GM18520 (cell line): ENCODE measurements around the gene ZKSCAN5.

Source experiments
- ATAC-seq: cut with Tn5 transposase; IDR thresholded peaks from one replicate; pipeline ENCODE4 v1.9.1; 2021; ENCODE audit not compliant: unreplicated experiment

The ZKSCAN5 gene

GRCh38 chr7:99504603-99505323 lies at the start of gene ZKSCAN5:
Gene ZKSCAN5, plus strand, starts transcription at chr7:99504662. Its CDS starts 1,383 bp downstream, at chr7:99506045.
- peak; percentile 64 for ATAC-seq

DNA sequence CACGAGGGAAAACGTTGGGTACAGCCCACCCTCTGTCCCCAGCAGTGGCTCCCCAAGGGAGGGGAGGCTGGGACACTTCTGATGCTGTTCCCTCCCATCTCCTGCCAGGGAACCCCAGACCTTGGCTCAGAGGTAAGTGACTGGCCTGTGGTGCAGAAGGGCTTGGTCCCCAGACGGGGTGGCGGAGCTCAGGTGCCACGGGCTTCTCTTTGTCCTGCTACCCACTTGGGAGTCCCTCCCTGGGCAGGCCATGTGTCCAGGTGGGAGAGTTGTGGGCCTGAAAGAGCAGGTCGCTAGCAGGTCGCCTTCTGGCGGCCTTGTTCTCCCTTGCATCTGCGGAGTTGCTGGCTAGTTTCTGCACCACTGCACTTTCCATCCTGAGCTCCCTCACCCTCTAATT lies 48.6 kb upstream of the ZKSCAN5 start:
- ATAC-seq: no peak

DNA sequence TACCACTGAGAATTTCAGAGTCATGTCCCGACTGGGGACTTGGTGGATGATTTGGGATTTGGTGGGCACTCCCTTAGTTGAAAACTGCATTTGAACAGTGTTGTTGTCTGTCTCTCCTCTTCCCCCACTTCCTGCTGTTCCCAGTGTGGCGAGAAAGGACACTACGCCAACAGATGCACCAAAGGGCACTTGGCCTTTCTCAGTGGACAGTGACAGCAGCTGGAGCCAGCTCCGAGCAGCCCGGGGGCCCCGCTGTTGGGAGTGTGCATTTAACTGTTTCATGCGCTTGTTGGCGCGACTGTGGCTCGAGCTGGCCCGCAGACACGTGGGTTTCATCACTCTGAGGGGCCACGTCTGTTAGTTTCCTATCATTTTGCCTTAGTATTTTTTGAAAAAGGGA lies 48.2 kb upstream of the ZKSCAN5 start:
- ATAC-seq: no peak

- ATAC-seq: no peak
Measured at GRCh38 chr7:99457050-99457649, 47.3 kb upstream of the ZKSCAN5 start.

DNA sequence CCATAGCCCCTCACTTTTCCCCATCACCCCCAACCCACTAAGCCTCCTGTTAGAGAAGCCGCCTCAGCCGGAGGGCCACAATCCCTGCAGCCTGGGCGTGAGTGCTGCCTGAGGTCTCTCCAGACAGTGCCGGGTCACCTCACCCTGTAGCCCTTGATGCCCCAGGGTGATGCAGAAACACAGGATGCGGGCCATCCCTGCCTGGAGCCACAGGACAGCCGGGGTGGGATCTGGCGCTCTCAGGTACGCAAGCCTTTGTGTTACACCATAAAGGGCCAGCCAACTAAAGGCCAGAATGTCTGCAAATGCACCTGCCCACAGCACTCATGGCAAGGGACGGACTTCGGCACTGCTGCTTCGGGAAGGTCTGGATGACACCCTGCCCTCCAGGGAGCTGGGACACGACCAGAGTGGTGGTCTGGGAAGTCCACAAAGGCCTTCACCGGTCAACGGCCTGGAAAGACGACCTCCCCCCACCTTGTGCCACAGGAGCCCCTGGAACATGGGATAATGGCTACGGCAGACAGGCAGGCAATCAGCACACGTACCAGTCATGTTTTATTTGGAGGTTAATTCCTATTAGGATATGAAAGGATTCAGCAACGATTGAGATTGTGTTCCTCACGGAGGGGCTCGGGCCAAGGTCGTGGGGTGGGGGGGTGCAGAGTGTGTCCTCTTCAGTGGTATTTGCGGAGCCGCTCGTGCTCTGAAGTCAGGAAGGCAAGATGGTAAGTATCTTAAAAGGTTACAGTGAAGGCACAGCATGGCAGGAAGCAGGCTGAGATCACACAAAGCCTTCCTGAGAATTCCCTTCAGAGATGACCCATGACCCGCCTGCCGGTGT lies 46.6 kb upstream of the ZKSCAN5 start:
- ATAC-seq: no peak

GRCh38 chr7:99459087-99459486 lies 45.4 kb upstream of the ZKSCAN5 start:
- ATAC-seq: no peak

- ATAC-seq: no peak
Measured at GRCh38 chr7:99460651-99461050, 43.8 kb upstream of the ZKSCAN5 start.

DNA sequence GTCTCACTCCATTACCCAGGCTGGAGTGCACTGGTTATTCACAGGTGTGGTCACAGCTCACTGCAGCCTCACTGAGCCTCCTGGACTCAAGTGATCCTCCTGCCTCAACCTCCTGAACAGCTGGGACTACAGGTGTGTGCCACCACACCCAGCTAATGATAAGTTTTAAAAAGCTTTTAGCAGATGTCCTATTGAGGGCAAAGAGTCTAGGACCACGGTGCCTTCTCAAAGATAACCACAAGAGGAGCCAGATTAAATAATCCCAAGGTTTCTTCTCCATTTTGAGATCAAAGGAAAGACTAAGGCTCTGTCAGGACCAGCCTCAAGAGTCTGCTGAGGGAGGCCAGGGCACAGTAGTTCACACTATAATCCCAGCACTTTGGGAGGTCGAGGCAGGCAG lies 43.2 kb upstream of the ZKSCAN5 start:
- ATAC-seq: no peak

- ATAC-seq: no peak
Measured at GRCh38 chr7:99465421-99465768, 39.1 kb upstream of the ZKSCAN5 start.

- no peak for ATAC-seq
Measured at GRCh38 chr7:99468336-99468918, 36.0 kb upstream of the ZKSCAN5 start.

- no peak for ATAC-seq
Measured at GRCh38 chr7:99469381-99470065, 34.9 kb upstream of the ZKSCAN5 start.

DNA sequence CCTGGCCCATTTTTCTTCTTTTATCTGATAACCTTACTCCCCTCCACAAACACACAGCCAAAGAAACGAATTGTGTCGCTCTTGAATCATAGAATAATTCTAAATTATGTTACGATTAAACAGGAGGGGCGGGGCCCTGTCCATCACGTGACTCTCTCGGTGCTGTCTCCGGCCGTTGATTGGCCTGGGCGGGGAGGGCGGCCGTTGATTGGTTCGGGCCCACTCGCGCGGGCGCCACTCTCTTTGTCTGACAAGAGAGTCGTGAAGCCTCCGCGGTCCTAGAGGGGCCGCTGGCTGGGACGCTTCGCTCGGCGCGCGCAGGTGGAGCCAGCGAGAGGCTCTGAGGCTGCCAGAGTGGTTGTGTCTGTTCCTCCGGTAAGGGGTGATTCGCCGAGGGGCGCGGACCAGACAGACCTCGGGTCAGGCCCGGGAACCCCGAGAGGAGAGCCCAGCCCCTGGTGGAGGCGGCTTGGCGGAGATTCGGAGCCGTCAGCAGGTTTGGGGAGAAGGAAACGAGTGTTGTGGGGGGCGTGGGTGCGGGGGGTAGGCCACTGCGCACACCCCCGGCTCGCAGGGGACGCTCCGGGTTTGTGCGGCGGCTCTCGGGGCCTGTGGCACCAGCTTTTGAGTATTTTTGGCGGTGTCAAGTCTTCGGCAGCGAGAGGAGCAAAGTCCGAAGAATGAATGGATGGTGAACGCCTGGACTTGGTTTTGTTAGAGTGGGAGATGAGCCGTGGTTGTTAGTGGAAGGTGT lies 31.7 kb upstream of the ZKSCAN5 start, which contains the start of gene ZNF789:
Gene ZNF789, plus strand, starts transcription at position 330 of the 754 bp plus-strand sequence. CDS start 3,567 bp downstream, outside the sequence.
- ATAC-seq: peak; percentile 90

GRCh38 chr7:99473315-99473596 lies 31.2 kb upstream of the ZKSCAN5 start:
- ATAC-seq: no peak

GRCh38 chr7:99476107-99476506 lies 28.4 kb upstream of the ZKSCAN5 start:
- ATAC-seq: no peak

DNA sequence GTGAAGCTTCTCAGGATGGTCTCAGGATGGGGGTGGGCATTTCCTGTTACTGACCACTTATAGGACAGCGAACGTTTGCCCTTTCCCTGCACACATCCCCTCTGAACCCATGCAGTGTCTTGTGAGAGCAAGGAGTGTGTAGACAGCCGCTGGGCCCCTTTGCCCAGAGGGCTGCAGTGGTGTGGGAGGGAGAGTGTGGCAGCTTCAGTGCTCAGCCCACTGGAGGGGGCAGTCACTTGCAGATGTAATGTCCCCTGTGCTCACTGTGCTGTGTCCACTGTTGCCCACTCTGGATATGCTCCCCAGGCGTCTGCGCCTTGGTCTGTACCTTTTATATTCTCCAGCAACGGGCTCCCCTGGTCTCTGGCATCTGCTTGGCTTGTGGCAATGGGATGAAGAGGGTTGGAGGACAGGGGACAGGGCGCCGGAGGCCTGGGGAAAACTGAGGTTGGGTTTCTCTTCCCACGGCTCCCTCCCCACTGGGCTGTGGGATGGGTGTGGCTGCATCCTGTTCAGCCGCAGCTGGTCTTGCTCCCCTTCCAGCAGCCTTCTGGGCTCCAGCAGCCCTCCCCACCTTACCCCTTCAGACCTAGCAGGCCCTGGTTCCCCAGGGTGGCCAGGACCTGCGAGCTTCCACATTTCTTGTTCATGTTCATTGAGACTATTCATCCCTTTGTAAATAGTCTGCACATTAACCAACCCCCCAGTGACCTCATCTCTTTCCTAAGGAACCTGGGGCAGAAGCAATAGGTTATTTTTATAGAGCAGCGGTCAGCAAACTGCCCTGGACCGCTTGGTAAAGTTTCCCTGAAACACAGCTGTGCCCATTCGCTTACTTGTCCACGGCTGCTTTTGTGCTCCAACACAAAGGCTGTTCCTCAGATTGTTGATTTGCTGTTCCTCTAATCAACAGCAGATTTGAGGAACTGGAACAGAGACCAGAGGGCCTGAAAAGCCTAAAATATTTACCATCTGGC lies 25.7 kb upstream of the ZKSCAN5 start:
- ATAC-seq: no peak

DNA sequence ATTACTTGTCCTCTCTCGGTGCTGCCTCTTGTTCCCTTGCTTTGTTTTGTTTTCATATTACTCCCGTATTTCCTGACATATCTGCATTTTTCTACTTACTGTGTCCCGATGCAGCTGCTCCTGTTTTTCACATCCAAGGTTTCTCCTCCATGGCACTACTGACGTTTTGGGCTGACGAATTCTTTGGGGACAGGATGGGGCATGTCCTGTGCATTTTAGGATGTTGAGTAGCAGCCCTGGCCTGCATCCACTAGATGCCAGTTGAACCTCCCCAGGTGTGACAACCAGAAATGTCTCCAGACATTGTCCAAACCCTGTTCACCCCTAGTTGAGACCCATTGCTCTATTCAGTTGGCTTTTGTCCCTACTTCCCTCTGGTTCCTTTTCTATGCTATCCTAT lies 19.4 kb upstream of the ZKSCAN5 start:
- ATAC-seq: no peak

GRCh38 chr7:99489235-99489634 lies 15.2 kb upstream of the ZKSCAN5 start:
- no peak for ATAC-seq

GRCh38 chr7:99490878-99491277 lies 13.6 kb upstream of the ZKSCAN5 start:
- ATAC-seq: no peak

DNA sequence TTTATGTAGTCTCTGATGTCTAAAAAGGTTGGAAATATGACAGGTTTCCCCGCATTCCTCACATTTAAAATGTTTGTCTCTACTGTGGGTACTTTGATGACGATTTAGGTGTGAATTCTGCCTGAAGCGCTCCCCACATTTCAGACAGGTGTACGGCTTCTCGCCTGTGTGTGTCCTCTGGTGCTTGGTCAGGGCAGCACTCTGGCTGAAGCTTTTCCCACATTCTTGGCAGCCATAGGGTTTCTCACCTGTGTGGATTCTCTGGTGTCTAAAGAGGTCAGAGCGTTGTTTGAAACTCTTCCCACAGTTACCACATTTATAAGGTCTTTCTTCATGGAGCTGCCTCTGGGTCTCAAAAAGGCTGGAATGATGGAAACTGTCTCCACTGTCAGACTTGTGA lies 10.6 kb upstream of the ZKSCAN5 start:
- no peak for ATAC-seq
